AG09319 (cell line): Measurements from ENCODE around the gene EEFSEC.

Experiments
- DNase-seq: peaks from one replicate; pipeline ENCODE4 v3.0.0-alpha.2; 2010; ENCODE audit warnings: low read depth; ENCODE audit errors: extremely low read depth
- TF ChIP-seq, protein P1 (sequence below): IDR thresholded peaks from 2 replicates; pipeline ENCODE4 v1.5.1; 2011; ENCODE audit warnings: low read depth, mild to moderate bottlenecking, inconsistent platforms, low read length, moderate library complexity

EEFSEC gene

DNA sequence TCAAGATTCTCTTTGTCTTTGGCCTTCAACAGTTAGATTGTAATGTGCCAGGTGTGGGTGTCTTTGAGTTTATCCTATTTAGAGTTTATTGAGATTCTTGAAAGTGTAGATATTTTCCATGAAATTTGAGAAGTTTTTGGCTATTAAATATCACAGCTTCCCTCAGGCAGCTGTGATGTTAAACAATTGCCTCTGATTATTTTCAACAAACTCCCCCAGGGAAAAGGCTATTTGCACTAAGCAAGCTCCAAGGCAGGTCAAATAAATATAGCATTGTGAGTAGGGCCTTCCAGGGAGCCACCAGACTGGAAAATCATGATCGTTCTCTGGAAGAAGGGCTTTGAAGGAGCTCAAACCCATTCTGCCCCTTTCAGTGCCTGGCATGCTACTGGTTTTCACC is 107.0 kb downstream of the EEFSEC start:
- TF ChIP-seq, protein P1, sequence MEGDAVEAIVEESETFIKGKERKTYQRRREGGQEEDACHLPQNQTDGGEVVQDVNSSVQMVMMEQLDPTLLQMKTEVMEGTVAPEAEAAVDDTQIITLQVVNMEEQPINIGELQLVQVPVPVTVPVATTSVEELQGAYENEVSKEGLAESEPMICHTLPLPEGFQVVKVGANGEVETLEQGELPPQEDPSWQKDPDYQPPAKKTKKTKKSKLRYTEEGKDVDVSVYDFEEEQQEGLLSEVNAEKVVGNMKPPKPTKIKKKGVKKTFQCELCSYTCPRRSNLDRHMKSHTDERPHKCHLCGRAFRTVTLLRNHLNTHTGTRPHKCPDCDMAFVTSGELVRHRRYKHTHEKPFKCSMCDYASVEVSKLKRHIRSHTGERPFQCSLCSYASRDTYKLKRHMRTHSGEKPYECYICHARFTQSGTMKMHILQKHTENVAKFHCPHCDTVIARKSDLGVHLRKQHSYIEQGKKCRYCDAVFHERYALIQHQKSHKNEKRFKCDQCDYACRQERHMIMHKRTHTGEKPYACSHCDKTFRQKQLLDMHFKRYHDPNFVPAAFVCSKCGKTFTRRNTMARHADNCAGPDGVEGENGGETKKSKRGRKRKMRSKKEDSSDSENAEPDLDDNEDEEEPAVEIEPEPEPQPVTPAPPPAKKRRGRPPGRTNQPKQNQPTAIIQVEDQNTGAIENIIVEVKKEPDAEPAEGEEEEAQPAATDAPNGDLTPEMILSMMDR = no peak
- no peak for DNase-seq

DNA sequence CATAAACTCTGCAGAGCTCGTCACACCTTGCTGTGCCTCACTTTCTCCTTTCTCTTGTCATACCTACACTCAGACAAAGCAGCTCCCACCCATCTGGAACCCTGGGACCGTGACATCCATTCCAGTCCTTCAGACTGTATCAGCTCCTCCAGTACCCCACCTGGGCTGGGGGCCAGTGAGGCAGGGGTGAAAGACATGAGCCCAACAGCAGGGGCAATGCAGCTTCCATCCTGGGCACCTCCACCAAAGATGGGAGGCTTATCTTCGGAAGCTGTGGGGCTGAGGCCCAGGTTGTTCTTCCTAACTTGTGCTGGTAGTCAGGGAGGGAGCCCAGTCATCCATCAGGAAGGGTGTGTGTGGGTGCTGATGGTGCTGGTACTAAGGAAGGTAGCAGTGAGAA is 109.2 kb downstream of the EEFSEC start:
- no peak for DNase-seq
- TF ChIP-seq, protein P1 = no peak

DNA sequence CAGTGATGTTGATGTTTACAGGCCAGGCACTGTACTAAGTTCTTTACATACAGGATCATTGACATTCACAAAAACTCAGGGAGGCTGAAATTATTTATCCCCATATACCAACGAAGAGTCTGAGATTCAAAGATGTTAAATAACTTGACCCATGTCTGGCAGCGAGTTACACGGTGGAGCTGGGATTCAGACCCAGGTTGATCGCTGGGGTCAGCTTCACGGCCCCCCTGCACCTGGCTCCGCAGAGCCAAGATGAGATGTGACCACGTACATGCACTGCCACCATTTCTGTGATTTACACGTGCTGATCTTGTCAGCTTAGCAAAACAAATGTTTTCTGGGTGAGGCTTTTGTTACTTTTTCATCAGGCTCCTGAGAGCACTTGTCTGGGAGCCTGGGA is 109.8 kb downstream of the EEFSEC start:
- TF ChIP-seq, protein P1 = no peak
- no peak for DNase-seq

DNA sequence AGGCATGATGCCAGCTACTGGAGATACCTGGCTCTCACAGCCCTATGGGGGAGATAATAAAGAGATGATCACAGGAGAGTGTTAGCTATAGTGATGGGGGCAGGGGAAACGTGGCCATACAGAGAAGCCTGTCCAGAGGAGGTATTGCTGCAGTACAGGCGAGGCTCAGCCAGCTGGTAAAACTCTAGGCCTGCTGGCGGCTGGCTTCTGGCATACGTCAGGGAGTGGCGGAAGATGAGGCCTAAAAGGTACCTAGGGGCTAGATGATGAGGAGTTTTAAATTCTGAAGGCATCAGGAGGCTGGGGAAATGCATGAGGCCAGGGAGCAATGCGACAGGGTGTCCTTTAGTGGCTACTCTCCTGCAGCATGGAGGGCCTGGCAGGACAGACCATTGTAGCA is 110.7 kb downstream of the EEFSEC start:
- TF ChIP-seq, protein P1 = no peak
- no peak for DNase-seq

DNA sequence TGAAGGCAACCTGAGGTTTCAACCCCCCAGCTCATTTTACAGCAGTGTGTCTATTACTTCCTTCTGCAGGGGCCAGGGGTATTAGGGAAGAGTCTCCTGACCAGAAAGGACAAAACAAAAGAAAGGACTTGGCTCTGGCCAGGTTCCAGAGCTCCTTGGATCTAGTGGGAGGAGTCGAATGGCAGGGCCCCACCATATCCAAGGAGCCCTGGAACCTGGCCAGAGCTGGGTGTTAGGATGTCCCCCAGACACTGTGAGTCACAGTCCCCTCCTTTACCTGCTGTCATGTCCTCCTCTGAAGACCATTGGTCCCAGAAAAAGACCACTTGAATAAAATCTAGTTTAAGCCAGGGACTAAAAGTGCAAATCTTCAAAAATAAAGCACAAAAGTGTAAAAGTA is 113.2 kb downstream of the EEFSEC start:
- TF ChIP-seq, protein P1 = no peak

DNA sequence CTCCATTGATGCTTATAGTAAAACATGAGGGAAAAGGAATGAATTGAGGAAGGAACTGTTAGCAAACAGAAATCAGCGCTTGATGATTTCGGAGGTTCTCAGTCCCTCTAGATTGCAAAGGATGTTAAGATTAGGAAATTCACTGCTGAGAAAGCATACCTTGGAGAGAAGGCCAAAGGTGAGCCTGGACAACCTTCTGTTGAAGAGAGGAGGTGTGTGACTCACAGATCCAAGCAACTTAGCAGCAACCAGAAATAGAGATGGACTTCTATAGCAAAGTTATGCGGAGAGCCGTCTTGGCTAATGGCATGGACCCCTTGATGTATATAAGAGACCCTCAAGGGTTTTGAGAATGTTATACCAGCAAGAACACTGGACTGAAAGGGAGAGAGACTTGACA is 114.3 kb downstream of the EEFSEC start:
- DNase-seq = no peak
- TF ChIP-seq, protein P1 = no peak

More for the DNA sequence above, 113.2 kb downstream of the EEFSEC start:
- DNase-seq = no peak

DNA sequence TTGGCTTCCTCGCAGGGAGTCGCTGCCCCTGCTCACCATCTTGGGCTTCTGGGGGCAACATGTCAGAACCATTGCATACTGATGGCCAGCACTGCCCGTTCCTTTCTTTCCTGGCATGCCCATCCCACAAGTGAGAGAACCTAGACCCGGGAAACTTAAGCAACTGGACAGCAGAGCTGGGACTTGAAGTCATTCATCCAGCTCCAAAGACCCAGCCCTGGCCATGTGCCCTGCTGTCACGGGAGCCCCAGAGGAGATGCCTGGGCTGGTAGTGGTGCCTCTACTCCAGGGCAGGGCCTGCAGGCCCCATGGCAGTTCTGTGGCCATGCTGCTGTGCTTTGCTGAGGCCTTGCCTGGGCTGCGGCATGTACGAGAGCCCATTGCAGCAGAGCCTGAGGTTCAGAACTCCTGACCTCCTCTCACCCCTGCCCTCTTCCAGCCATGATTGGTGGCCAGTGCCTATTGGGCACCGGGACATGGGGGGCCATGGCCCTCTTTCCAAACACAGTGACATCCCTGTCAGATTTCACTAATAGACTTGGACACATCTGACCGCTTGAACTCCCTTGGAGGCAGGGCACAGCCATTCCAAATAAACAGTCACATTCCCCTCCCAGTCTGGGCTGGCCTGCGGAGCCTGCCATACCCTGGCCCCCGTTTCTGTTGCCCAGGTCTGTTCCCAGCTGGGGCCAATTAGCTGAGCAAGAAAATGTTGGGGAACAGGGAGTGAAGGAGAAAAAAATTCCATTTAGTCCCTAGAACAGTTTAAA is 115.9 kb downstream of the EEFSEC start:
- TF ChIP-seq, protein P1 = no peak
- DNase-seq = no peak
